Epithelial cell of alveolus of lung (primary cell): Measurements from ENCODE around the gene OR52N4. TPM values are rescaled to one million over a fixed set of nuclear protein-coding genes. Genes with fewer than 3 reads are reported as not detected.

Experiments used
- total RNA-seq: library from RNA; depleted of rRNA; stranded (reverse); fragments of >200 nt; gene quantifications from 2 replicates; pipeline ENCODE4 v1.2.1, GENCODE V29; 2015

Gene OR52N4
- not detected in 2 replicates for total RNA-seq

DNA sequence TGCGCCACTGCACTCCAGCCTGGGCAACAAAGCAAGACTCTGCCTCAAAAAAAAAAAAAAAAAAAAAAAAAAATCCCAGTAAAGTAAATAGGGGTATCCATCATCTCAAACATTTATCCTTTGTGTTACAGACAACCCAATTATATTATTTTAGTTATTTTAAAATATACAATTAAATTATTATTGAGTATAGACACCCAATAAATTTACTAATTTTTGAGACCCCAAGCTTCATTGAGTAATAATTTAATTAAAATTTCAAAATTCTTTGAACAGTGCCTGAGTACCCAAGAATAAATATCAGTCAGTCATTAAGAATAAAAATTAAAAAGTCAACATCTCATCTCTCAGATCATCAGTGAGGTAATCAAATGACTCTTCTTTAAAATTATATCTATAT is at the start of gene OR52N4:
OR52N4 (plus strand) TSS at position 301 of the 400 bp plus-strand sequence. CDS start 498 bp downstream, outside the sequence.

DNA sequence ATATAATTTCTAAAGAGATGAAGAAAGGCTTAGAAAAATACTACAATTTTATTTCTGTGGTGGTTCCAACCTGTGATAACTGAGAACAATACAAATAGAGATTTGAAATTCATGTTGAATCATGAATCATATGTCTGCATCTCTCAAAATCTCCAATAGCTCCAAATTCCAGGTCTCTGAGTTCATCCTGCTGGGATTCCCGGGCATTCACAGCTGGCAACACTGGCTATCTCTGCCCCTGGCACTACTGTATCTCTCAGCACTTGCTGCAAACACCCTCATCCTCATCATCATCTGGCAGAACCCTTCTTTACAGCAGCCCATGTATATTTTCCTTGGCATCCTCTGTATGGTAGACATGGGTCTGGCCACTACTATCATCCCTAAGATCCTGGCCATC is 17.6 kb upstream of the OR52N4 start, which contains the start of gene OR56B1:
OR56B1 (plus strand) TSS at position 53 of the 400 bp plus-strand sequence; CDS start at position 122, 69 bp downstream.

DNA sequence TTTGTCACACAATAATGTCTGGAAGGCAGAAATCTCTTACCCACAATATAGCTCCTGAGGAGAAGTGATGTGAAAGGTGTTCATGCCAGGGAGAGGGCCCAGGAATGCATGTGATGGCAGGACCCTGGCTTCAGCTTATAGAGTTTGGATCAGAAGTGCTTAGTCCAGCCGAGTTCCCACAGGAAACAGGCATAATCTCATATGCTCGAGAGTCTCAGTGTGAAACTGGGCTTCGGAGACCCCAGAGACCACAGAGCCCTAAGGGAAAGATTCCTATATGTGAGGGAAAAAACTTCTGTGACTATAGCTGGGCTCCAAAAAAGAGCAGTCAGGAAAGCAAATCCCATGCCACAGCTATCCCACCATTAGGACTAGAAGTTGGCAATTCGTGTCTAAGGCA is 29.2 kb downstream of the OR52N4 start, which contains the start of gene OR52N5:
OR52N5 (minus strand) TSS at position 101 of the 400 bp plus-strand sequence. CDS start 4,721 bp downstream, outside the sequence.

DNA sequence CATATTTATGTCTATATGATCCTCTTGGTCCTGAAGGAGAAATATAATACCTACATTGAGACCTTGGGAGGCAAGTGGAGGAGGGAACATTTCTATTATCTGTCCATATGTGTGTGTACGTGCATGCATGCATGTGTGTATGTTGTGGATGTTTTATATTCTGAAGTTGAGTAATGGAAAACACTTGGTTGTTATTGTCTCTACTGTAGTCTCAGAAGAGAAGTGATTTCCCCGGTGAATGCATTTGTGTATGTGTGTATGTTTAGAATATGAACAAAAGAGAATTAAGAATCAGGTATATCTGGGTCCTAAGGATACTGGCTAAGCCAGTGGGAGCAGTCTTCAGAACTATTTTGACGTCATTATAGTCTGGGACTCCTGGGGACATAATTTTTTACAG is 37.1 kb downstream of the OR52N4 start, which contains the start of gene OR52N1:
OR52N1 (minus strand) TSS at position 101 of the 400 bp plus-strand sequence. CDS start 2,449 bp downstream, outside the sequence.

Other genes with a start within 250 kb of the OR52N4 start
- under 0.01 and 0.08 TPM in 2 replicates for gene UBQLN3, start 244.3 kb upstream of the OR52N4 start, total RNA-seq
- 0.13 and 0.40 TPM in 2 replicates for gene UBQLNL, start 237.5 kb upstream of the OR52N4 start, total RNA-seq
- gene OR52H1, start 205.7 kb upstream of the OR52N4 start, total RNA-seq, result 0.16 TPM in 1 of 2 replicates, not detected in the other
- not detected in 2 replicates for gene OR52B6, start 173.4 kb upstream of the OR52N4 start, total RNA-seq
- gene TRIM6, start 157.6 kb upstream of the OR52N4 start, total RNA-seq, result 2.6 and 5.6 TPM in 2 replicates
- 8.0 and 10.4 TPM in 2 replicates for gene TRIM34, start 129.2 kb upstream of the OR52N4 start, total RNA-seq
- 28.4 and 30.4 TPM in 2 replicates for gene TRIM5, start 69.2 kb upstream of the OR52N4 start, total RNA-seq
- 9.3 and 28.7 TPM in 2 replicates for gene TRIM22, start 64.5 kb upstream of the OR52N4 start, total RNA-seq
- gene OR56B1, start 17.8 kb upstream of the OR52N4 start, total RNA-seq, result not detected in 2 replicates
- not detected in 2 replicates for gene OR52N5, start 29.1 kb downstream of the OR52N4 start, total RNA-seq
- not detected in 2 replicates for gene OR52N1, start 37.0 kb downstream of the OR52N4 start, total RNA-seq
- not detected in 2 replicates for gene OR52N2, start 54.7 kb downstream of the OR52N4 start, total RNA-seq
- gene OR52E6, start 87.7 kb downstream of the OR52N4 start, total RNA-seq, result not detected in 2 replicates
- gene OR52E8, start 103.4 kb downstream of the OR52N4 start, total RNA-seq, result not detected in 2 replicates
- not detected in 2 replicates for gene OR52E4, start 126.4 kb downstream of the OR52N4 start, total RNA-seq
- gene OR52E5, start 139.0 kb downstream of the OR52N4 start, total RNA-seq, result not detected in 2 replicates
- not detected in 2 replicates for gene OR56A3, start 188.0 kb downstream of the OR52N4 start, total RNA-seq
- gene OR56A5, start 214.3 kb downstream of the OR52N4 start, total RNA-seq, result not detected in 2 replicates
- not detected in 2 replicates for gene OR52L1, start 232.7 kb downstream of the OR52N4 start, total RNA-seq